HG03060 (cell line): ENCODE data around the gene SAMSN1.

Experiments used
- ATAC-seq: cut with Tn5 transposase; IDR thresholded peaks from one replicate; pipeline ENCODE4 v1.9.1; 2021; ENCODE audit warnings: low read depth, moderate number of reproducible peaks; ENCODE audit not compliant: unreplicated experiment

Gene SAMSN1

DNA sequence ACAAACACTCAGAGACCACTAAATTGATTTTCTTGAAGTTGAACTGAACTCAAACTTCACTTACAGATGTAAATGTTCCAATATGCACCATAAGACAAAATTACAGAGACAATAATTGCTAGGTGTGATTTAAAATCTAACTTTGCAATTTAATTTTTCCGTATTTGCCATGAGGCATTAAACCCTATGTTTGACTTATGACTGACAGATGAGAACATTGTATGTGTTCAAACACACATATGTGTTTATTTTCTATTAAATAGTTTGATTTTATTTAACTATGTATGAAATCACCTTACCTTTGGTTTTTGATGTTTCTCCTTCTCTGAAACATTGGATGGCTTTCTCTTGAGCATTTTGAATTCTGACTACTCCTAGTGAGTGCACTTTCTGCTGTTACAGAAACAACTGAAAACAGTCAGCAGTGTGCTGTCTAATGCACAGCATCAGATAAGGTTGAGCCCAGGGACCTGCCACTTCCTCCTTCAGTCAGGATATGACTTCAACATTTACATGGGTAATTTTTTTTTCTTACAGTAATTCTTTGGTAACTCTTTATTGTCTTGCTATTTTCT lies at the start of gene SAMSN1:
TSS of gene SAMSN1 (minus strand) at position 410 of the 575 bp plus-strand sequence. CDS start at position 356, 54 bp downstream.
- ATAC-seq: peak; percentile 76

DNA sequence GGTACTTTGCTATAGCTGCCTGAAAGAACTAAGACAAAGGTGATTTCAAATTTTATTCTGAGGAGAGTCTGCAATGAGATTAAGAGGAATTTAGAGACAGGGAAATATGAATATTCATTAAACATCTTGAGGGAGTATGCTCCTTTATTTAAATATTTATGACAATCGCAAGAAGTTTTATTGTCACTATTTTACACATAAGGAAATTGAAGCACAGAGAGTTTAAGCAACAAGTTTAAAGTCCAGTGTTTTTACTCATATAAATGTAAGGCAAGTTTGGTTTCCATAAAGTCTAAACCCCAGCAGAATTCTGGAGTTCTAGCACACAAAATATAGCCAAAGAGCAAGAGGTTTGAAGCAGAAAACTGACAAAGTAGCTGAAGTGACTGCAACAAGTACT lies 49.3 kb upstream of the SAMSN1 start:
- no peak for ATAC-seq

DNA sequence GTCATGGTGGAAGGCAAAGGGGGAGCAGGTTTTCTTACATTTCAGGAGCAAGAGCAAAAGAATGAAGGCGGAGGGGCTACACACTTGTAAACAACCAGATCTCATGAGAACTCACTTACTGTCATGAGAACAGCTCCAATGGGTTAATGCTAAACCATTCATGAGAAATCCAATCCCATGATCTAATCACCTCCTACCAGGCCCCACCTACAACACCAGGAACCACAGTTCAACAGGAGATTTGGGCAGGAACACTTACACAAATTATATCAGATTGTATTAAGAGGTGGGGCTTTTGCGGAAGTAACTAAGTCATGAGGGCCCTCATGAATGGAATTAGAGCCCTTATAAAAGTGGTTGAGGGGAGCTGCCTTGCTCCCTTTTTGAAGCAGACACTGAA lies 48.9 kb upstream of the SAMSN1 start:
- no peak for ATAC-seq

GRCh38 chr21:14593230-14593629 lies 47.1 kb upstream of the SAMSN1 start:
- no peak for ATAC-seq

GRCh38 chr21:14592296-14593000 lies 46.3 kb upstream of the SAMSN1 start:
- no peak for ATAC-seq

DNA sequence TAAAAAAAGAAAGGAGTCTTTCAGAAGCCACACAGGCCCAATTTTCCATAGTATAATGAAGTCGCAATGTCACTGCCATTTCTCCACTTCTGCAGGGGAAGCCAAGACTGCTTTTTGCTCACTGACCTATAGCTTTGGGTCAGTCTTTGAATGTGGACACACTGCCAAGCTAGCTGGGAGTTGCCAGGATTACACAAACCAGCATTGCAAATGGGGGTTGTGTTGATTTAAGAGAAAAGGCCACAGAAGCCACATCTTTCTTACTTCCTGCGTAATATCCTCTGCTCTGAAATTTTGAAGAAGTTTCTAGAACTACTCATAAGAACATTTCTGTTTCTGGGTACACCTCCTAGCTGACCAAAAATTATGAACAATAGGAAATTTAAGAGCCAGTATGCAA lies 45.8 kb upstream of the SAMSN1 start:
- ATAC-seq: no peak

- ATAC-seq: no peak
Observed at GRCh38 chr21:14591377-14591776, 45.3 kb upstream of the SAMSN1 start.

DNA sequence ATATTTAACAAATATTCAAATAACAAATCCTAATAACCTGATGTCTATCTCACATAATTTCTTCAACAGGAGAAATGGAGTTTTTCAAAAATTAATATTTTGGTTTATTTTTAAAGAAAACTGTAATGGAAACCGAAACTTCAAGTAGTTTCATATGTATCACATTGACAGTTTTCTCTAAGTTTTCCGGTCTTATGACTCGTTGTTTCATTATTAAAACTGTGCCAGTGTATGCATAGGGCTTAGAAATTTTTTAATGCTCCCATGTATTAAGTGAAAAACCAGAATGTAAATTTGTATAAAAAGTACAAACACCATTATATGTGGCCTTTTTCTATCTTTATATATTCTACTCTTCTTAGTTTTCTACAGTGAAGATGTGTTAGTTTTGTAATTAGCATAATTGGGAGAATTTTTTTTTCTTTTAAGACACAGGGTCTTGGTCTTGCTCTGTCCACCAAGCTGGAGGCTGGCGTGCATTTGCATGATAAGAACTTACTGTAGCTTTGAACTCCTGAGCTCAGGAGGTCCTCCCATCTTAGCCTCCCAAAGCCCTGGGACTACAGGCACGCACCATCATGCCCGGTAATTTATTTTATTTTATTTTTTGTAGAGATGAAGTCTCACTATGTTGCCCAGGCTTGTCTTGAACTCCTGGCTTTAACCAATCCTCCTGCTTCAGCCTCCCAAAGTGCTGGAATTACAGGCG lies 43.9 kb upstream of the SAMSN1 start:
- ATAC-seq: peak; percentile 80

GRCh38 chr21:14587266-14587665 lies 41.2 kb upstream of the SAMSN1 start:
- ATAC-seq: no peak

DNA sequence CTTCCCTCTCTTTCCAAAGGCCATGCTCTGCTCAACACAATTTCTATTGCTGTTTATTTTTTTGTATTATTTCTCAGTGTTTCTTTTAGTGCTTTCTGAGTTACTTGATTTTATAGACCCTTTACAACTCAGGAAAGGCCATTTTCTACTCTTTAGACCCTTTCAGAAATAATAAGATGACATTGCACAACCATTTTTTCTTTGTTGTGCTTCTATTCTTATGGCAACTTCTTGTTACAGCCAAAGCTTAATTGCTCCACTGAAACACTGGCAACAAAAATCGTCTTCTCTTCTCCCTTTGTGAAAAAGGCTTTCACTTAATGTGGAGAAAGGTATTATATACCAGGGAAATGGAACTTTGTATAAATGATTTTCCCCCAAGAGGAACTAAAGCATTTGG lies 39.0 kb upstream of the SAMSN1 start:
- ATAC-seq: no peak

GRCh38 chr21:14584357-14585095 lies 38.4 kb upstream of the SAMSN1 start:
- ATAC-seq: no peak

GRCh38 chr21:14583629-14584255 lies 37.6 kb upstream of the SAMSN1 start:
- ATAC-seq: no peak

DNA sequence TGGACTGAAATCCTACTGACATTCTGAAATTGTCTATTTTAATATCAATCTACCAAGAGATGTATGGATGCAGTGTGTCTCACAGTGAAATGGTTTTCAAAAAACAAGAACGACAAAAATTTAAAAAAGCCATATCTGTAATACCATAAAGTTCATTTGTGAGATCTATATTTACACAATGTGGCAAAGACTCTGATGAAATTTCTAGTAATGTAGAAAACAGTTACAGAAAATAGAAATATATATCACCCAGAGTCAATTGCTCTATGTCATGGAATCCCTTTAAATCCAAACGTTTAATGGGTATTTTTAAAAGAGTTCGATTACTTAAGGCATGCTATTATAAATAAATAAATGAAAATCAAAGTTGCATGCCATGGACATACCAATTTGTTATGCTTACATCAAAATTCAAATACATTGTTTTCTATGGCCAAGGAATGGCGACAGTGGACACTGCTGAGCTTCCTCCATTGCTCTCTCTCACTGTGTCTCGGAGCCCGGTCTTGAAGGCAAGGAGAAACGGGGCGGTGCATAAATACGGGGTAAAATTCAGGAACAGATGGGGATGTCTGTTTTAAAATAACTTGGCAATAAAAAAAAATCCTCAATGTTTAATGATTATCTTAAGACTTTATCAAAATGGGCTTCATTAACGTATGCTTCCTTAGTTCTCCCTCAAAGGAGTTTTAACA lies 37.0 kb upstream of the SAMSN1 start:
- ATAC-seq: no peak

- no peak for ATAC-seq
Observed at GRCh38 chr21:14581902-14582457, 35.9 kb upstream of the SAMSN1 start.

- no peak for ATAC-seq
Observed at GRCh38 chr21:14573244-14573643, 27.1 kb upstream of the SAMSN1 start.

DNA sequence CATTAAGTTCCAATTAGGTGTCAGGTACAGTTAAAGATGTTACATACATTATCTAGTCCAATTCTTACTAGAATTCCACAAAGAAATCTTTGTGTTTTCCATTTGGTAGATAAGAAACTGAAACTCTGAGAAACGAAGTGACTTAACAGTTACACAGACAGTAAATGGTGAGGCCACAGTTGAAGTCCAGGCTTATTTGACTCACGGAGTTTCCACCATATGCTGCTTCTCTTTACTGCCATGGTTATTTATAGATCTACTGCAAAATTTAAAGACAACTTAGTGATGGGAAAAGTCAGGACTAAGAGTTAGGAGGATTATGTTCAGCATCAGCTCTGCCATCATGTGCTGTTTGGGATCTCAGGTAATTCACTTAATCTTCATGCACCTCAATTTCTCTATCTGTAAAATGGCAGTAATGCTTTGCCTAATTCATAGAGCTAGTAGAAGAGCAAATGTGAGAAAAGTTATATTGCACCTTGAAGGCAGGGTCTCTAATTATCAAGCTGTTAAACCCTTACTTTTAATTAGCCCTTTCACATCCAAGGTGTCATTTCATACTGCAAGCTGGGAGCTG lies 26.2 kb upstream of the SAMSN1 start:
- ATAC-seq: no peak

DNA sequence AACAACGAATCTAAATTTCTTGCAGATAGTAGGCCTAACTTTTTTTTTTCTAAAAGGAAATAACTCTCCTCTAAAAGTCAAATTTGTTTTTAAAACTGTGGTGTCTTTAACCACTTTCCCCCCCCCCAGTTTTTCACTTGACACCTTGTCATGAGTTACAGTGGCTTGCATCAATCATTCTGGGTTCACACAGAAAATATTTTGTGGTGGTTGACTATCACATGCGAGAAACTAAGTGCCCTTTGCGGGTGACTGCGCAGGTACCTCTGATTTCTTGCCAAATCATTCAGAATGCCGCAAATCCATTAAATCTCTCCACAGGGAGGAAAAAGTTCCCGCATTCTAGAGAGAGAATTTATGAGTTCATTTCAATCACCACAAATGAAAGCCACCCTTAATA lies 23.8 kb upstream of the SAMSN1 start:
- no peak for ATAC-seq

DNA sequence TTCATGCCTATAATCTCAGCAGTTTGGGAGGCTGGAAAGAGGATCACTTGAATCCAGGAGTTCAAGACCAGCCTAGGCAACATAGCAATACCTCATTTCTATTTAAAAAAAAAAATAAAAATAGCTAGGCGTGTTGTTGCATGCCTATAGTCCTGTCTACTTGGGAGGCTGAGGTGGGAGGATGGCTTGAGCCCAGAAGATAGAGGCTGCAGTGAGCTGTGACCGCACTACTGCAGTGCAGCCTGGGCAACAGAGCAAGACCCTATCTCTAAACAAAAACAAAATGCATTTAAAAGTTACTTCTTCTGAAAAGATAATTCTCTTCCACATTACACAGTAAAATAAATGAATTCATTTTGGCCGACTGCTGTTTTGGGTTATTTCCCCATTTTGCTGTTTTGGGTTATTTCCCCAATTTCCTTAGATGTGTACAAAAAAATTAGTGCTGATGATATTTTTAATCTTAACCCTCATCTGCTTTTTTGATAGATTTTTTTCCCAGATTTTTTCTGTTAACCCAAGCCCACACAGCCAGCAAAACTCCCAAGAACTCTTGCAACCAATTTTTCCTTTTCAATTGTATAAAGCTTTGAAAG lies 23.0 kb upstream of the SAMSN1 start:
- ATAC-seq: no peak
